Kidney (tissue), 14 donors: ENCODE data around the gene EVA1A. TPM values are rescaled to one million over a fixed set of nuclear protein-coding genes. Genes with fewer than 3 reads are reported as not detected.

Source experiments
- DNase-seq, 5 donors: peaks; one replicate each; pipeline ENCODE4 v3.0.0-alpha.2; 2013 to 2020
- FAIRE-seq: peaks from 2 replicates; lab custom pipeline; 2012; peaks lifted over from hg19 to GRCh38; lab: Jason Lieb, UNC
- H3K27ac ChIP-seq, 2 donors: one replicate each; pipeline ENCODE4 v1.7.0; 2013; ENCODE audit warnings: low read depth in 2 of 2, low read length in 2 of 2, inconsistent platforms in 1 of 2
- H3K27me3 ChIP-seq: one replicate; pipeline ENCODE4 v1.7.1; 2013; ENCODE audit warnings: low read length, inconsistent platforms; ENCODE audit not compliant: control insufficient read depth, insufficient read depth
- H3K36me3 ChIP-seq, 3 donors: one replicate each; pipeline versions ENCODE4 v1.7.0 to v1.7.1; 2013; ENCODE audit warnings: low read length in 3 of 3, control low read depth in 1 of 3, inconsistent platforms in 1 of 3; ENCODE audit not compliant: insufficient read depth in 3 of 3, control insufficient read depth in 2 of 3
- H3K4me1 ChIP-seq, 3 donors: one replicate each; pipeline versions ENCODE4 v1.7.0 to v1.7.1; 2013; ENCODE audit warnings: low read length in 3 of 3, inconsistent platforms in 1 of 3, low read depth in 1 of 3; ENCODE audit not compliant: control insufficient read depth in 2 of 3, insufficient read depth in 2 of 3
- H3K4me3 ChIP-seq, 3 donors: one replicate each; pipeline versions ENCODE4 v1.7.0 to v1.8.1; 2013; ENCODE audit warnings: low read length in 3 of 3, control low read depth in 1 of 3, inconsistent platforms in 1 of 3
- H3K9ac ChIP-seq, 3 donors: one replicate each; pipeline versions ENCODE4 v1.7.0 to v1.7.1; 2013; ENCODE audit warnings: low read length in 3 of 3, control low read depth in 1 of 3, inconsistent platforms in 1 of 3
- H3K9me3 ChIP-seq, 3 donors: one replicate each; pipeline versions ENCODE4 v1.7.0 to v1.7.1; 2013; ENCODE audit warnings: low read length in 3 of 3, control low read depth in 1 of 3, inconsistent platforms in 1 of 3; ENCODE audit not compliant: control insufficient read depth in 2 of 3, insufficient read depth in 1 of 3
- intact Hi-C: fragments of 100-400 bp; cut with DNase I; formaldehyde crosslinking; loops from one replicate; pipeline ENCODE4 v1.11.1; 2022
- polyA plus RNA-seq: library from polyadenylated mRNA; stranded (reverse); fragments of 350-450 nt; fragmentation: Illumina TruSeq; extraction: RNeasy Lipid Tissue Mini Kit (QIAGEN cat#74804); gene quantifications from one replicate; pipeline ENCODE4 v1.2.3, GENCODE V29; 2014; ENCODE audit warnings: low read depth, low replicate concordance; ENCODE audit not compliant: insufficient read depth
- total RNA-seq: library from RNA; stranded (reverse); fragmentation: NEBNext Ultra II Directional; extraction: Animal tissue kit (Norgen Biotek cat#: 25700); gene quantifications from one replicate; pipeline ENCODE4 v1.2.1, GENCODE V29; 2021
- TF ChIP-seq, protein P1 (sequence below): IDR thresholded peaks from 3 replicates; pipeline ENCODE4 v1.5.1; 2012; ENCODE audit warnings: mild to moderate bottlenecking, moderate library complexity, borderline replicate concordance; ENCODE audit not compliant: insufficient read depth; ENCODE audit errors: extremely low read depth
- donor health status: control.
- donor health status: control.
- donor health status: control.
- donor health status: control.
- donor health status: control.
- donor health status: DM: yes; HTN: yes; CAD: no.
- donor health status: Normal renal cell carcinoma (clear cell type).

The EVA1A gene
- total and polyA plus RNA-seq, 2 donors from 2014 or later: 28.1 to 32.4 TPM

DNA sequence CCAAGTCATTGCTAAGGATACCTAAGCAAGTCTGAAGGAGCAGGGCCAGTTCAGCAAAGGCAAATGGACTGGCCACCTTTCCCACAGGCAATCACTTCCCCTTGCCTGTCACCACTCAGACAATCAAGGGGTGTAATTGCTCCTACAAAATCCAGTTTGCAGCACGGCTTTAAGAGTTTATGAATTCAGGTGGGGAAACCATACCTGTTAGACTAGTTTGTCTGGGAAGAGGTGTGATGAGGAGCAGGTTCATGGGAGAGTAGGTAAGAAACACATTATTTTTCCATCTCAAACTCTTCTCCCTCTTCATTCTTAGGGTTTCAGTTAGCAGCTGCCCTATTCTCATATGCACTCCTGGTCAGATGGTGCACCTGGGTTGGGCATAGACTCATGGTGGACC lies 102.5 kb downstream of the EVA1A start:
- intact Hi-C loops: no loop called here
- Histone ChIP-seq H3K9me3 (no peaks in the 10 kb centered on the region), H3K4me3 (no peak overlapping the region), H3K27ac (no peak overlapping the region), H3K27me3 (no peaks in the 10 kb centered on the region), H3K36me3 (no peaks in the 10 kb centered on the region), H3K9ac (no peak overlapping the region), H3K4me1 (no peaks in the 10 kb centered on the region)
- DNase-seq (no peak), FAIRE-seq (no peak)
- TF ChIP-seq, protein P1, sequence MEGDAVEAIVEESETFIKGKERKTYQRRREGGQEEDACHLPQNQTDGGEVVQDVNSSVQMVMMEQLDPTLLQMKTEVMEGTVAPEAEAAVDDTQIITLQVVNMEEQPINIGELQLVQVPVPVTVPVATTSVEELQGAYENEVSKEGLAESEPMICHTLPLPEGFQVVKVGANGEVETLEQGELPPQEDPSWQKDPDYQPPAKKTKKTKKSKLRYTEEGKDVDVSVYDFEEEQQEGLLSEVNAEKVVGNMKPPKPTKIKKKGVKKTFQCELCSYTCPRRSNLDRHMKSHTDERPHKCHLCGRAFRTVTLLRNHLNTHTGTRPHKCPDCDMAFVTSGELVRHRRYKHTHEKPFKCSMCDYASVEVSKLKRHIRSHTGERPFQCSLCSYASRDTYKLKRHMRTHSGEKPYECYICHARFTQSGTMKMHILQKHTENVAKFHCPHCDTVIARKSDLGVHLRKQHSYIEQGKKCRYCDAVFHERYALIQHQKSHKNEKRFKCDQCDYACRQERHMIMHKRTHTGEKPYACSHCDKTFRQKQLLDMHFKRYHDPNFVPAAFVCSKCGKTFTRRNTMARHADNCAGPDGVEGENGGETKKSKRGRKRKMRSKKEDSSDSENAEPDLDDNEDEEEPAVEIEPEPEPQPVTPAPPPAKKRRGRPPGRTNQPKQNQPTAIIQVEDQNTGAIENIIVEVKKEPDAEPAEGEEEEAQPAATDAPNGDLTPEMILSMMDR: no peak

DNA sequence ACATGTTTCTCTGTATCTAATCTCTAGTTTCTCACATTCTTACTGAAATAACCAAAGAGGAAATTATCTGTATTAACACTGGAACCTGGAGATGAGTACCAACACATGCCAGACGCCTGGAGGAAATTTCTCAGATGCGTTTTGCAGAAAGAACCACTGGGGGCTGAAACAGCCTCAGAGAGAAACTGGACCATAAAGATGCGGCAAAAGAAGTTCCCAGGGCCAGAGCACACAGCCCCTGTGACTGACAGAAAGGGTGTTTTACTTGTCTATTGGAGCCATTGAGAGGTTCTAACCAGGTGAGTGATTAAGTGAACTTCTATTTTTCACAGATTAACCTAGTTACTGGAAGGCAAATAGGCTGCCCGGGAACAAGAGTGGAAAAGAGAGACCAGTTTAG lies 103.9 kb downstream of the EVA1A start:
- no peaks in the 10 kb centered on the region for H3K4me1 ChIP-seq
- DNase-seq (no peak), FAIRE-seq (no peak)
- no peaks in the 10 kb centered on the region for H3K36me3 ChIP-seq
- H3K27me3 ChIP-seq: no peaks in the 10 kb centered on the region
- H3K4me3 ChIP-seq: no peak overlapping the region
- intact Hi-C loops: no loop called here
- H3K9ac ChIP-seq: no peak overlapping the region
- no peak overlapping the region for H3K27ac ChIP-seq
- TF ChIP-seq, protein P1: no peak
- H3K9me3 ChIP-seq: no peaks in the 10 kb centered on the region

DNA sequence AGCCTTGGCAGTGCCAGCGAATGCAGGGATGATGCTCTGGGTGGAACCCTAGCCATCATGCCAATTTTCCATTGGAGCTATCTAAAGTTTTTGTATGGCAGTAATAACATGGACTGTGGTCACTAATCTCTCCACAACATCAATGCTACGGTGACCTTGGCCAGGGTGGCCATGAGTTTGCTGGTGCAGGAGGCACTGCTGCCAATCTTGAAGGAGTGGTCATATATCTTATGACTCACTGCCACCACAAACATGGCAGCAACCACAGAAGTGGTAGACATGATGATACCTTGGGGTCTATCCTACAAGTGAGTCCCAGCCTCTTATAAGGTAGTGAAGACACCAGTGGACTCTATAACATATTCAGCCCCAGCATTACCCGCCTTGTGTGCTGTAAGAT lies 104.6 kb downstream of the EVA1A start:
- no peaks in the 10 kb centered on the region for H3K4me1 ChIP-seq
- FAIRE-seq (no peak), DNase-seq (no peak)
- no peaks in the 10 kb centered on the region for H3K36me3 ChIP-seq
- intact Hi-C loops: no loop called here
- no peaks in the 10 kb centered on the region for H3K27me3 ChIP-seq
- H3K4me3 ChIP-seq: no peak overlapping the region
- H3K27ac ChIP-seq: no peak overlapping the region
- TF ChIP-seq, protein P1: no peak
- H3K9ac ChIP-seq: no peak overlapping the region
- no peaks in the 10 kb centered on the region for H3K9me3 ChIP-seq

DNA sequence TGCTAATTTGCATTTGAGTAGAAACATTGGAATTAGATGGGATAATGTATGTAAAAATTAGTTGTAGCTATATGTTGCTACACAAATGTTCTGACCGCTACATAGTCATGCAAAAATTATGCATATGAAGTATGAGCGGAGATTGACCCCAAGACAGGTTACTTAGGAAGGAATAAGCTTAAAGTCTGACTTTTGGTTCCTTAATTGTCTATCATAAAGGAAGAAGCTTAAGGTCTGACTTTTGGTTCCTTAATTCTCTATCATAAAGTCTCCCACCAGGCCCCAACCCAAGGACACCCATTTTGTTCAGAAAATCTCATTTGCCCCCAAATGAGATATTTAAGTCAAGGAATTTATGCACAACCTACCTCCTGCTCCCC lies 106.5 kb downstream of the EVA1A start:
- Histone ChIP-seq H3K4me3 (no peak overlapping the region), H3K9ac (no peak overlapping the region), H3K27me3 (no peaks in the 10 kb centered on the region), H3K27ac (no peak overlapping the region), H3K4me1 (no peaks in the 10 kb centered on the region), H3K36me3 (no peaks in the 10 kb centered on the region), H3K9me3 (no peaks in the 10 kb centered on the region)
- TF ChIP-seq, protein P1: no peak
- intact Hi-C loops: no loop called here
- FAIRE-seq (no peak), DNase-seq (no peak)
